Measurements from ENCODE around the gene KDM6B.
"Not testable (repeated sequence)": the region's sequence is repeated elsewhere in the genome, so short reads cannot be mapped to it uniquely, and the experiment has no call there.

Gene KDM6B

GRCh38 chr17:7833795-7834541 is at the start of gene KDM6B:
Gene KDM6B, plus strand, starts transcription at chr17:7834217. Its CDS starts 11,338 bp downstream, at chr17:7845555.
- DNase-seq (ENCODE audit: low read depth, low spot score) = peak; percentile 68

GRCh38 chr17:7786866-7787265 is 47.2 kb upstream of the KDM6B start:
- no peak for DNase-seq (ENCODE audit: low read depth, low spot score)

GRCh38 chr17:7789131-7789530 is 44.9 kb upstream of the KDM6B start:
- DNase-seq (ENCODE audit: low read depth, low spot score) = no peak

- DNase-seq (ENCODE audit: low read depth, low spot score) = no peak
Observed at GRCh38 chr17:7790150-7790549, 43.9 kb upstream of the KDM6B start.

- no peak for DNase-seq (ENCODE audit: low read depth, low spot score)
Observed at GRCh38 chr17:7792611-7793010, 41.4 kb upstream of the KDM6B start.

GRCh38 chr17:7794075-7794663 is 39.8 kb upstream of the KDM6B start:
- DNase-seq (ENCODE audit: low read depth, low spot score) = no peak

- DNase-seq (ENCODE audit: low read depth, low spot score) = no peak
Observed at GRCh38 chr17:7797976-7798375, 36.0 kb upstream of the KDM6B start.

GRCh38 chr17:7798839-7799238 is 35.2 kb upstream of the KDM6B start:
- no peak for DNase-seq (ENCODE audit: low read depth, low spot score)

- DNase-seq (ENCODE audit: low read depth, low spot score) = no peak
Observed at GRCh38 chr17:7803981-7804380, 30.0 kb upstream of the KDM6B start.

GRCh38 chr17:7806587-7806986 is 27.4 kb upstream of the KDM6B start:
- no peak for DNase-seq (ENCODE audit: low read depth, low spot score)

- DNase-seq (ENCODE audit: low read depth, low spot score) = no peak
Observed at GRCh38 chr17:7807206-7807605, 26.8 kb upstream of the KDM6B start.

GRCh38 chr17:7809086-7809790 is 24.8 kb upstream of the KDM6B start:
- DNase-seq (ENCODE audit: low read depth, low spot score) = no peak

- not testable (repeated sequence) for DNase-seq (ENCODE audit: low read depth, low spot score)
Observed at GRCh38 chr17:7809791-7810343, 24.1 kb upstream of the KDM6B start.

- no peak for DNase-seq (ENCODE audit: low read depth, low spot score)
Observed at GRCh38 chr17:7811251-7811650, 22.8 kb upstream of the KDM6B start.

GRCh38 chr17:7814969-7815368 is 19.0 kb upstream of the KDM6B start:
- DNase-seq (ENCODE audit: low read depth, low spot score) = no peak

GRCh38 chr17:7816926-7817642 is 16.9 kb upstream of the KDM6B start:
- DNase-seq (ENCODE audit: low read depth, low spot score) = no peak

GRCh38 chr17:7817643-7817964 is 16.4 kb upstream of the KDM6B start:
- no peak for DNase-seq (ENCODE audit: low read depth, low spot score)

GRCh38 chr17:7818026-7818425 is 16.0 kb upstream of the KDM6B start:
- no peak for DNase-seq (ENCODE audit: low read depth, low spot score)

GRCh38 chr17:7818746-7819645 is 15.0 kb upstream of the KDM6B start:
- no peak for DNase-seq (ENCODE audit: low read depth, low spot score)

- DNase-seq (ENCODE audit: low read depth, low spot score) = no peak
Observed at GRCh38 chr17:7820231-7820630, 13.8 kb upstream of the KDM6B start.

- DNase-seq (ENCODE audit: low read depth, low spot score) = no peak
Observed at GRCh38 chr17:7822126-7822525, 11.9 kb upstream of the KDM6B start.
